Hepatocyte (in vitro differentiated cells): ENCODE measurements around the gene C6orf89. TPM values are rescaled to one million over a fixed set of nuclear protein-coding genes. Genes with fewer than 3 reads are reported as not detected.

Experiments
- DNase-seq: peaks from one replicate; pipeline ENCODE4 v3.0.0-alpha.2; 2016; ENCODE audit warnings: low spot score
- H2AFZ ChIP-seq: fragments of 200-600 bp; sonication (generic); 2 replicates; pipeline ENCODE4 v1.6.0; 2016; ENCODE audit warnings: antibody characterized with exemption, mild to moderate bottlenecking
- H3K27ac ChIP-seq: fragments of 200-600 bp; sonication (generic); 2 replicates; pipeline ENCODE4 v1.5.1; 2016; ENCODE audit warnings: mild to moderate bottlenecking
- H3K27me3 ChIP-seq: fragments of 200-600 bp; sonication (generic); 2 replicates; pipeline ENCODE4 v1.6.1; 2016
- H3K36me3 ChIP-seq: fragments of 200-600 bp; sonication (generic); replicated peaks from 2 replicates; pipeline ENCODE4 v1.5.1; 2016; ENCODE audit warnings: low read depth; ENCODE audit not compliant: insufficient read depth
- H3K4me1 ChIP-seq: fragments of 200-600 bp; sonication (generic); 2 replicates; pipeline ENCODE4 v1.5.1; 2016; ENCODE audit warnings: mild to moderate bottlenecking, moderate library complexity; ENCODE audit not compliant: insufficient read depth
- H3K4me2 ChIP-seq: fragments of 200-600 bp; sonication (generic); 2 replicates; pipeline ENCODE4 v1.6.0; 2016
- H3K4me3 ChIP-seq: fragments of 200-600 bp; sonication (generic); 2 replicates; pipeline ENCODE4 v1.5.1; 2016; ENCODE audit warnings: mild to moderate bottlenecking
- H3K79me2 ChIP-seq: fragments of 200-600 bp; sonication (generic); 2 replicates; pipeline ENCODE4 v1.6.0; 2017; ENCODE audit warnings: mild to moderate bottlenecking
- H3K9me2 ChIP-seq: fragments of 200-600 bp; sonication (generic); replicated peaks from 2 replicates; pipeline ENCODE4 v1.6.0; 2017; ENCODE audit warnings: mild to moderate bottlenecking; ENCODE audit not compliant: insufficient read depth
- H3K9me3 ChIP-seq: fragments of 200-600 bp; sonication (generic); 2 replicates; pipeline ENCODE4 v1.5.1; 2016; ENCODE audit warnings: low read depth, mild to moderate bottlenecking
- H4K20me1 ChIP-seq: fragments of 200-600 bp; sonication (generic); 2 replicates; pipeline ENCODE4 v1.6.0; 2016; ENCODE audit warnings: mild to moderate bottlenecking; ENCODE audit not compliant: insufficient read depth, poor library complexity, severe bottlenecking
- EZH2 ChIP-seq: fragments of 200-600 bp; sonication (generic); IDR thresholded peaks from 2 replicates; pipeline ENCODE4 v1.6.1; 2016; ENCODE audit warnings: antibody characterized with exemption, mild to moderate bottlenecking, borderline replicate concordance
- EZH2phosphoT487 ChIP-seq: fragments of 200-600 bp; sonication (generic); IDR thresholded peaks from one replicate; pipeline ENCODE4 v1.6.1; 2018; ENCODE audit warnings: antibody characterized with exemption, mild to moderate bottlenecking, low read depth, moderate library complexity; ENCODE audit not compliant: unreplicated experiment, severe bottlenecking
- WGBS: methylation state at CpG from one replicate; pipeline ENCODE4 v1.1.6; 2016; ENCODE audit warnings: low lambda C conversion rate; ENCODE audit errors: missing lambda C conversion rate; 5-methylcytosine and 5-hydroxymethylcytosine counted together
- polyA plus RNA-seq: library from polyadenylated mRNA; unstranded; fragments of >200 nt; fragmentation: Nextera tagmentation; extraction: Ambion mirVana; gene quantifications from 2 replicates; pipeline ENCODE4 v1.2.1, GENCODE V29; 2016
- total RNA-seq: library from RNA; depleted of rRNA; stranded (reverse); fragments of >200 nt; gene quantifications from 2 replicates; pipeline ENCODE4 v1.2.3, GENCODE V29; 2014
- TF ChIP-seq, protein P1 (sequence below): fragments of 200-600 bp; sonication (generic); IDR thresholded peaks from 2 replicates; pipeline ENCODE4 v1.5.1; 2016; ENCODE audit warnings: antibody characterized with exemption, mild to moderate bottlenecking; ENCODE audit not compliant: poor library complexity

The C6orf89 gene
- total and polyA plus RNA-seq, 2 experiments from 2014 or later: 39.6 to 45.2 TPM

- H3K27me3 ChIP-seq: no peaks in the 10 kb centered on the region
- no peak overlapping the region for H3K27ac ChIP-seq
- no peaks in the 10 kb centered on the region for H4K20me1 ChIP-seq
- TF ChIP-seq, protein P1, sequence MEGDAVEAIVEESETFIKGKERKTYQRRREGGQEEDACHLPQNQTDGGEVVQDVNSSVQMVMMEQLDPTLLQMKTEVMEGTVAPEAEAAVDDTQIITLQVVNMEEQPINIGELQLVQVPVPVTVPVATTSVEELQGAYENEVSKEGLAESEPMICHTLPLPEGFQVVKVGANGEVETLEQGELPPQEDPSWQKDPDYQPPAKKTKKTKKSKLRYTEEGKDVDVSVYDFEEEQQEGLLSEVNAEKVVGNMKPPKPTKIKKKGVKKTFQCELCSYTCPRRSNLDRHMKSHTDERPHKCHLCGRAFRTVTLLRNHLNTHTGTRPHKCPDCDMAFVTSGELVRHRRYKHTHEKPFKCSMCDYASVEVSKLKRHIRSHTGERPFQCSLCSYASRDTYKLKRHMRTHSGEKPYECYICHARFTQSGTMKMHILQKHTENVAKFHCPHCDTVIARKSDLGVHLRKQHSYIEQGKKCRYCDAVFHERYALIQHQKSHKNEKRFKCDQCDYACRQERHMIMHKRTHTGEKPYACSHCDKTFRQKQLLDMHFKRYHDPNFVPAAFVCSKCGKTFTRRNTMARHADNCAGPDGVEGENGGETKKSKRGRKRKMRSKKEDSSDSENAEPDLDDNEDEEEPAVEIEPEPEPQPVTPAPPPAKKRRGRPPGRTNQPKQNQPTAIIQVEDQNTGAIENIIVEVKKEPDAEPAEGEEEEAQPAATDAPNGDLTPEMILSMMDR: no peak
- TF ChIP-seq EZH2 (no peak), EZH2phosphoT487 (no peak)
- peaks cover 10% of the 10 kb centered on the region for H3K4me1 ChIP-seq
- H3K4me3 ChIP-seq: no peak overlapping the region
- H3K9me3 ChIP-seq: no peaks in the 10 kb centered on the region
- H3K79me2 ChIP-seq: no peaks in the 10 kb centered on the region
- H3K9me2 ChIP-seq: no peaks in the 10 kb centered on the region
- H2AFZ ChIP-seq: no peak overlapping the region
- no peak for DNase-seq
- no peak overlapping the region for H3K4me2 ChIP-seq
- WGBS: 95% methylated on average over 17 of the region's 17 CpGs
- no peaks in the 10 kb centered on the region for H3K36me3 ChIP-seq
Measured at GRCh38 chr6:36959555-36960250, 74.0 kb downstream of the C6orf89 start.

GRCh38 chr6:36961441-36962435 is 76.0 kb downstream of the C6orf89 start:
- 88% methylated on average over 40 of the region's 40 CpGs for WGBS
- Histone ChIP-seq H3K4me1 (peaks cover 10% of the 10 kb centered on the region), H3K9me2 (no peaks in the 10 kb centered on the region), H3K27me3 (no peaks in the 10 kb centered on the region), H2AFZ (no peak overlapping the region), H3K27ac (no peak overlapping the region), H3K79me2 (no peaks in the 10 kb centered on the region), H3K36me3 (no peaks in the 10 kb centered on the region), H4K20me1 (no peaks in the 10 kb centered on the region), H3K9me3 (no peaks in the 10 kb centered on the region), H3K4me3 (no peak overlapping the region), H3K4me2 (no peak overlapping the region)
- TF ChIP-seq, protein P1: no peak
- TF ChIP-seq EZH2 (no peak), EZH2phosphoT487 (no peak)
- DNase-seq: no peak

- H3K27ac ChIP-seq: no peak overlapping the region
- H3K9me2 ChIP-seq: no peaks in the 10 kb centered on the region
- H3K4me1 ChIP-seq: peaks cover 10% of the 10 kb centered on the region
- no peak overlapping the region for H3K4me2 ChIP-seq
- no peaks in the 10 kb centered on the region for H3K79me2 ChIP-seq
- TF ChIP-seq EZH2phosphoT487: no peak
- TF ChIP-seq, protein P1: no peak
- TF ChIP-seq EZH2: no peak
- DNase-seq: peak; percentile 55
- H3K27me3 ChIP-seq: no peaks in the 10 kb centered on the region
- H2AFZ ChIP-seq: no peak overlapping the region
- no peaks in the 10 kb centered on the region for H4K20me1 ChIP-seq
- no peak overlapping the region for H3K4me3 ChIP-seq
- H3K9me3 ChIP-seq: no peaks in the 10 kb centered on the region
- 75% methylated on average over 12 of the region's 12 CpGs for WGBS
- no peaks in the 10 kb centered on the region for H3K36me3 ChIP-seq
Measured at GRCh38 chr6:36962874-36963273, 77.1 kb downstream of the C6orf89 start.
